Natural killer cell treated with Interleukin-12 subunit alpha and Interleukin-12 subunit beta and Interleukin-15 and Interleukin-18, amount 100 ng/mL, for 72 hours (primary cell): ENCODE results near the gene SLPI. TPM values are rescaled to one million over a fixed set of nuclear protein-coding genes. Genes with fewer than 3 reads are reported as not detected.

Experiments
- ATAC-seq, 2 donors: fragments of 150-1000 bp; cut with Tn5 transposase in 1 of 2; sonication (Bioruptor Pico), chemical (Tn5 transposase) in 1 of 2; 2 replicates each; pipeline ENCODE4 v1.10.0; 2021
- DNase-seq: peaks from one replicate; pipeline ENCODE4 v3.0.0; 2022; ENCODE audit warnings: low spot score
- H3K27ac Mint-ChIP-seq, 2 donors: 1 replicate in 1 of 2; 2 replicates in 1 of 2; pipeline ENCODE4 v1.8.0; 2022; ENCODE audit warnings: mixed read lengths in 2 of 2, mild to moderate bottlenecking in 1 of 2, moderate library complexity in 1 of 2
- H3K27me3 Mint-ChIP-seq, 2 donors: 1 replicate in 1 of 2; 2 replicates in 1 of 2; pipeline ENCODE4 v1.8.0; 2022; ENCODE audit warnings: mixed read lengths in 2 of 2
- H3K36me3 Mint-ChIP-seq: one replicate; pipeline ENCODE4 v1.8.0; 2022; ENCODE audit warnings: mixed read lengths
- H3K4me1 Mint-ChIP-seq, 2 donors: 1 replicate in 1 of 2; 2 replicates in 1 of 2; pipeline ENCODE4 v1.8.0; 2022; ENCODE audit warnings: low read depth in 2 of 2, mixed read lengths in 2 of 2, mild to moderate bottlenecking in 1 of 2
- H3K4me3 Mint-ChIP-seq: one replicate; pipeline ENCODE4 v1.8.0; 2022; ENCODE audit warnings: mixed read lengths
- H3K9me3 Mint-ChIP-seq: 2 replicates; pipeline ENCODE4 v1.8.0; 2022; ENCODE audit warnings: mixed read lengths
- total RNA-seq, 2 donors: library from RNA; stranded (reverse); gene quantifications; one replicate each; pipeline ENCODE4 v1.2.3, GENCODE V29; 2022

Gene SLPI
- 1 to 10 TPM in 1 of 2 donors, not detected in 1; 7.2 TPM for total RNA-seq

DNA sequence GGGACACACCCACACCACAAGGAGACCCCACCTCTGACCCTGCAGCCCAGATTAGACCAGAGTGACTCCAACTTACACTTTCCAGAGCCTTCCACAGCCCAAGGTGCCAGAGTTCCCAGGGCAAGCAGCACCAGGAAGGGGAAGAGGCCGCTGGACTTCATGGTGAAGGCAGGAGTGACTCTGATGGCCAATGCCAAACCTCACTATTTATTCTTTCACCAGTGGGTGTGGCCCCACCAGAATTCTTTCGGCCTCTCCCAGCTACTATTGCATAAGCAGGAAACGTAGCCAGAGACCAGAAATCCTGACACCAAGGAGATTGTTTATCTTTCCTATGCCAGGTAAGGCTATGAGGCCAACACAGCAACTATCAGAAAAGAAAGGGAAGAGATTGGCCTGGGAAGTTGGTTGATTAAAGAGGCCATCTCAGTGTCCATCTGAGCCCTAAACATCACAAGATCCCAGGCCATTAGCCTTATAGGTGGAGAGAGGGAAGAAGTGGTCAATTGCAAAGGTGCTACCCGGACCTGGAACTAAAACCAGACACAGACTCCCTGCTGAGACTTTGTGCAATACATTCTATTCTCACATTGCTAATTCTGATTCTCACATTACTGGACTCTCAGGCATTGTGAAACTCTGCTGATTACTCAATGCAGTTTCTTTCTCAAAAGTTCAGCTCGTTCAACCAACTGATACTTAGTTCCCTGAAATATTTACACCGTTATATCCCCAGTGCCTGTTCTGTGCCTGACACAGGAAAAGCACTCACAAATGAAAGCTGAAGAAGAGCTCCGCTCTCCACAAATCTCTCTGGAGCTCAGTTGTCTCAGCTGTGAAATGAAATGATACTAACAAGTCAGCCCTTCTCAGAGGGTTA lies at the start of gene SLPI:
Gene SLPI (minus strand): TSS at position 182 of the 880 bp plus-strand sequence. CDS start 21 bp downstream, at position 161.
- Mint-ChIP-seq H3K27me3 (peaks cover 33 to 46% of the 10 kb centered on the region in 2 donors), H3K4me3 (peak within 1 kb of the TSS; percentile 6), H3K27ac (peak within 1 kb of the TSS; percentile 34 to 37), H3K9me3 (no peaks in the 10 kb centered on the region), H3K4me1 (peaks cover 16% of the 10 kb centered on the region in 2 donors), H3K36me3 (no peaks in the 10 kb centered on the region)
- ATAC-seq = peak; percentile 81 to 82
- DNase-seq = no peak

GRCh38 chr20:45303586-45304463 lies 49.5 kb upstream of the SLPI start:
- DNase-seq = no peak
- no peaks in the 10 kb centered on the region for H3K36me3 Mint-ChIP-seq
- no peaks in the 10 kb centered on the region for H3K9me3 Mint-ChIP-seq
- no peak overlapping the region for H3K27ac Mint-ChIP-seq
- H3K4me3 Mint-ChIP-seq = peak overlapping the region; percentile 74
- peaks cover 6 to 21% of the 10 kb centered on the region in 2 donors for H3K4me1 Mint-ChIP-seq
- H3K27me3 Mint-ChIP-seq = peaks cover 17 to 33% of the 10 kb centered on the region in 2 donors
- ATAC-seq = peak in 1 of 2 donors; percentile 43

DNA sequence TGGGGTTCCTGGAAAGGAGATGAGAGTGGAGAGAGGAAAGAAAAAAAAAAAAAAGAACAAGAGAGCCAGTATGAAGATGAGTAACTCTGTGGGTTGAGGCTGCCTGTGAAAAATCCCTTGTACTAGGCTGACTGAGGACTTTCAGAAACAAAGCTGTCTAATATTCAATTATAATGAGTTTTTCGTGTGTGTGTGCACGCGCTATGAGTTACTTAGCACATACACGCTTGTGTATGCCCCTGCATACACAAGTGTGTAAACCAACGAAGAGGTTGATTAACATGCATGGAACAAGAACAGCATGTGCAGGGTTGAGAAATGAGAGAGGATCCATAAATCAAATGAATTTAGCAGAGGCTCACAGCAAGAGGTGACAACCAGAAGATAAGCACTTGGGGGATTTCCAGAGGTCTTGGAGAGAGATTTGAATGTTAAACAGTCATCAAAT lies 47.5 kb upstream of the SLPI start:
- H3K36me3 Mint-ChIP-seq = no peaks in the 10 kb centered on the region
- H3K27ac Mint-ChIP-seq = peak overlapping the region in 1 of 2 donors; percentile 79
- H3K4me1 Mint-ChIP-seq = peaks cover 6 to 21% of the 10 kb centered on the region in 2 donors
- H3K9me3 Mint-ChIP-seq = no peaks in the 10 kb centered on the region
- H3K27me3 Mint-ChIP-seq = peaks cover 17 to 31% of the 10 kb centered on the region in 2 donors
- DNase-seq (no peak), ATAC-seq (peak in 1 of 2 donors; percentile 61)
- H3K4me3 Mint-ChIP-seq = peak overlapping the region; percentile 74

- ATAC-seq (peak; percentile 63 to 67), DNase-seq (no peak)
- Mint-ChIP-seq H3K36me3 (no peaks in the 10 kb centered on the region), H3K4me1 (peaks cover 6 to 21% of the 10 kb centered on the region in 2 donors), H3K9me3 (no peaks in the 10 kb centered on the region), H3K27me3 (peaks cover 22 to 35% of the 10 kb centered on the region in 2 donors), H3K27ac (no peak overlapping the region), H3K4me3 (no peak overlapping the region)
These were observed 46.6 kb upstream of the SLPI start for GRCh38 chr20:45300961-45301360.

DNA sequence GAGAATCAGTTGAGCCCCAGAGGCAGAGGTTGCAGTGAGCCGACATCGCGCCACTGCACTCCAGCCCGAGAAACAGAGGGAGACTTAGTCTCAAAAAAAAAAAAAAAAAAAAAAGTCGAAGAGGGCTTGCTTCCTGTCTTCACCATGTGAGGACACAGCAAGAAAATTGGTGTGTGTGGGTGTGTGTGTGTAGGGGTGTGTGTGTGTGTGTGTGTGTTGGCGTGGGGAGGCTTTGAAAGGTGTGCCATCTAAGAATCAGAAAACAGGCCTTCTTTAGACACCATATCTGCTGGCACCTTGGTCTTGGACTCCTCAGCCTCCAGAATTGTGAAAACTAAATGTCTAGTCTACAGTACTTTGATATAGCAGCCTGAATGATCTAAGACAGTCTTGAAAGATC lies 45.4 kb upstream of the SLPI start:
- Mint-ChIP-seq H3K36me3 (no peaks in the 10 kb centered on the region), H3K4me1 (peaks cover 6 to 21% of the 10 kb centered on the region in 2 donors), H3K27me3 (peaks cover 14 to 35% of the 10 kb centered on the region in 2 donors), H3K27ac (no peak overlapping the region), H3K9me3 (no peaks in the 10 kb centered on the region), H3K4me3 (no peak overlapping the region)
- ATAC-seq (no peak), DNase-seq (no peak)

- no peaks in the 10 kb centered on the region for H3K36me3 Mint-ChIP-seq
- ATAC-seq (no peak), DNase-seq (no peak)
- peaks cover 5 to 24% of the 10 kb centered on the region in 2 donors for H3K27me3 Mint-ChIP-seq
- no peaks in the 10 kb centered on the region for H3K9me3 Mint-ChIP-seq
- no peak overlapping the region for H3K4me3 Mint-ChIP-seq
- H3K27ac Mint-ChIP-seq = no peak overlapping the region
- peaks cover 7 to 20% of the 10 kb centered on the region in 2 donors for H3K4me1 Mint-ChIP-seq
These were observed 43.6 kb upstream of the SLPI start for GRCh38 chr20:45297786-45298497.

DNA sequence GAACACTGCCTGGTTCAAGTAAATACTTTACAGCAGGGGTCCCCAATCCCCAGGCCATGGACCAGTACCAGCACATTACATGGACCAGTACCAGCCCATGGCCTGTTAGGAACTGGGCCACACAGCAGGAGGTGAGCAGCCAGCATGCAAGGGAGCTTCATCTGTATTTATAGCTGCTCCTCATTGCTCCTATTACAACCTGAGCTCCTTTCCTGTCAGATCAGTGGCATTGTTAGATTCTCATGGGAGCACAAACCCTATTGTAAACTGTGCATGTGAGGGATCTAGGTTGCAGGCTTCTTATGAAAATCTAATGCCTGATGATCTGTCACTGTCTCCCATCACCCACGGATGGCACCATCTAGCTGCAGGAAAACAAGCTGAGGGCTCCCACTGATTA lies 40.3 kb upstream of the SLPI start:
- Mint-ChIP-seq H3K27ac (no peak overlapping the region), H3K4me3 (no peak overlapping the region), H3K9me3 (no peaks in the 10 kb centered on the region), H3K4me1 (peaks cover 4 to 12% of the 10 kb centered on the region in 2 donors), H3K36me3 (no peaks in the 10 kb centered on the region), H3K27me3 (peaks cover 11 to 25% of the 10 kb centered on the region in 2 donors)
- no peak for DNase-seq
- no peak for ATAC-seq

- Mint-ChIP-seq H3K27ac (no peak overlapping the region), H3K27me3 (peaks cover 16 to 23% of the 10 kb centered on the region in 2 donors), H3K4me1 (peaks cover 4 to 12% of the 10 kb centered on the region in 2 donors), H3K4me3 (peak overlapping the region; percentile 64), H3K9me3 (no peaks in the 10 kb centered on the region), H3K36me3 (no peaks in the 10 kb centered on the region)
- DNase-seq (no peak), ATAC-seq (no peak)
These were observed 39.6 kb upstream of the SLPI start for GRCh38 chr20:45294003-45294368.

- Mint-ChIP-seq H3K4me1 (peaks cover 4 to 12% of the 10 kb centered on the region in 2 donors), H3K36me3 (no peaks in the 10 kb centered on the region), H3K27me3 (peaks cover 23 to 29% of the 10 kb centered on the region in 2 donors), H3K9me3 (no peaks in the 10 kb centered on the region), H3K4me3 (peak overlapping the region; percentile 64), H3K27ac (no peak overlapping the region)
- DNase-seq (peak; percentile 88), ATAC-seq (peak; percentile 90 to 93)
These were observed 39.0 kb upstream of the SLPI start for GRCh38 chr20:45293041-45294002.

DNA sequence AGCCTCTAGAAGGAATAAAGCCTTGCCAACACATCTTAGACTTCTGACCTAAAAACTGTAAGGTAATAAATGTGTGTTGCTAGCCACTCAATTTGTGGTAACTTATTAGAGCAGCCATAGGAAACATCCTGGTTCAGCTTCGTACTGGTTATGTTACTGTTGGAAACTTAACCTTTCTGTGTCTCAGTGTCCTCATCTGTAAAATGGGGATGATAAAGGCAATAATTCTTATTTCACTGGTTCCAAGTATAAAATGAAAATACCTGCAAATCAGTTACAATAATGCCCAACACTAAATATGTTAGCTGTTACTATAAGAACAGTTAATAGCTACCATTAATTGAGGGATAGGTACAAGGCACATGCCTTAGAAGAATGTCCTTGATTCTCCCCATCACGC lies 38.0 kb upstream of the SLPI start:
- Mint-ChIP-seq H3K4me1 (peaks cover 4 to 12% of the 10 kb centered on the region in 2 donors), H3K36me3 (no peaks in the 10 kb centered on the region), H3K9me3 (no peaks in the 10 kb centered on the region), H3K4me3 (peak overlapping the region; percentile 64), H3K27me3 (peaks cover 29 to 32% of the 10 kb centered on the region in 2 donors), H3K27ac (no peak overlapping the region)
- no peak for DNase-seq
- ATAC-seq = no peak

- no peak for ATAC-seq
These were observed 37.2 kb upstream of the SLPI start for GRCh38 chr20:45291526-45291925.

DNA sequence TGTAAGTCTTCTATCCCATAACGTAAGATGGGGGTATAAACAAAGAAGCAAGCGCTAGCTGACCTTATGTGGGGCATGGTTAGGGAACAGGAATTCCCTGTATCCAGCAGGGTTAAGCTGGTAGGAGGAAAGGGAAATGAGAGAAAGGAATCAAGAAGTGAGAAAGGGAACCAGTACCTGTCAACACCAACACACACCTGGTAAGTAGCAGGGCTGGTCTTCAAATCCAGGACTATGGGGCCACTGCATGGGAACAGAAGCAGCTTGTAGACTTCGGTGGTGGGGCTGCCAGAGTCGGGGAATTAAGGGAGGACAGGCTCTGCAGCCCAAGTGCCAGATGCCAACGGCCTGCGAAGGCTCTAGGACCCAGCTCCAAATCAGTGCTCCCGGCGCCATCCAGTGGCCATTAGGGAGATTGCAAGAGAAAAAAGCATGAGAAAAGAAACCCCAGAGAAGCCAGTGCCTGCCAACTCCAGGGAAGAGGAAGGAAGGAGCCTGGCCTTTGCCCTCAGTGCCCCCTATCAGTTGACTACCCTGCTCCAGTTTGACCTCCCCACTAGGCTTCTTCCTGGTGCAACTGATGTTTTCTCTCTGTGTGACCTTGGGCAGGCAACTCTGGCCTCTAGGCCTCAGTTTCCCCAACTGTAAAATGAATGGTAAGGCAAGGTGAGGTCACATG lies 36.5 kb upstream of the SLPI start:
- no peaks in the 10 kb centered on the region for H3K36me3 Mint-ChIP-seq
- peaks cover 4 to 12% of the 10 kb centered on the region in 2 donors for H3K4me1 Mint-ChIP-seq
- H3K27me3 Mint-ChIP-seq = peaks cover 27 to 32% of the 10 kb centered on the region in 2 donors
- peak; percentile 64 for DNase-seq
- ATAC-seq = peak in 1 of 2 donors; percentile 43
- H3K27ac Mint-ChIP-seq = no peak overlapping the region
- H3K9me3 Mint-ChIP-seq = no peaks in the 10 kb centered on the region
- no peak overlapping the region for H3K4me3 Mint-ChIP-seq

More at GRCh38 chr20:45291526-45291925, 37.2 kb upstream of the SLPI start:
- Mint-ChIP-seq H3K9me3 (no peaks in the 10 kb centered on the region), H3K4me1 (peaks cover 4 to 12% of the 10 kb centered on the region in 2 donors), H3K4me3 (no peak overlapping the region), H3K27ac (no peak overlapping the region), H3K36me3 (no peaks in the 10 kb centered on the region), H3K27me3 (peaks cover 32 to 36% of the 10 kb centered on the region in 2 donors)
- DNase-seq = no peak
